HG03520 (cell line): ENCODE data around the gene PCYOX1L.
"Not testable (repeated sequence)": the region's sequence is repeated elsewhere in the genome, so short reads cannot be mapped to it uniquely, and the experiment has no call there.

Experiments
- ATAC-seq: cut with Tn5 transposase; IDR thresholded peaks from one replicate; pipeline ENCODE4 v1.9.1; 2021; ENCODE audit warnings: mild to moderate bottlenecking, moderate library complexity; ENCODE audit not compliant: unreplicated experiment

Gene PCYOX1L

DNA sequence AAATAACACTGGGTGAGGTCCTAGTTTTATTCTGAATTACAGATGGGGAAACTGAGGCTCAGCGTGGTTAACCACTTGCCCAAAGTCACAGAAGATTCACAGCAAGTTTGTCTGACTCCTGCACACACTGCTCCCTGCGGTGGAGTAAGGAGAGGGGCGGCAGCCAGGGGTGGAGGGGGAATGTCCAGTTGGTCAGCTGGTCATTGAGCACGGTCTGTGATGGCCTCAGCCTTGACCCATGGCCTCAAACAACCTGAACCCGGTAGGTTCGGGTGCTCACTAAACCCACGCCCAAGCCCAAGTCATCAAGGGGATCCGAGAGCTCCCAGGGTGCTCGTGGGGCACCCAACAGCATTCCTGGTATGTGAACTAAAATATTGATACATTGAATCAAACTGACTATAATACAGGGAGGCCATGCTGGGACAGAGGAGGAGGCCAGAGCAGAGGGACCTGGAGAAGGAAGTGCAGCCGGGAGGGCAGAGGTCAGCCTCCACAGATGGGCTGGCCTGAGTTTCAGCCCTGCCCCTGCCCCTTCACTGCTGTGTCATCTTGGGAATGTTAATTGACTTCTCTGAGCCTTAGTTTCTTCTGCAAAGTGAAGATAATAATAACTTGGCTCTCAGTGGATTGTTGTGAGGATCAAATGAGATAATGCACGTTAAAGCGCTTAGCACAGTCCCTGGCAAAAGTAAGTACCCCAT is 24.8 kb downstream of the PCYOX1L start:
- no peak for ATAC-seq

GRCh38 chr5:149383399-149383798 is 25.6 kb downstream of the PCYOX1L start:
- ATAC-seq, result no peak

- no peak for ATAC-seq
These were observed 28.3 kb downstream of the PCYOX1L start for GRCh38 chr5:149386166-149386565.

GRCh38 chr5:149387081-149387631 is 29.3 kb downstream of the PCYOX1L start:
- ATAC-seq, result no peak

DNA sequence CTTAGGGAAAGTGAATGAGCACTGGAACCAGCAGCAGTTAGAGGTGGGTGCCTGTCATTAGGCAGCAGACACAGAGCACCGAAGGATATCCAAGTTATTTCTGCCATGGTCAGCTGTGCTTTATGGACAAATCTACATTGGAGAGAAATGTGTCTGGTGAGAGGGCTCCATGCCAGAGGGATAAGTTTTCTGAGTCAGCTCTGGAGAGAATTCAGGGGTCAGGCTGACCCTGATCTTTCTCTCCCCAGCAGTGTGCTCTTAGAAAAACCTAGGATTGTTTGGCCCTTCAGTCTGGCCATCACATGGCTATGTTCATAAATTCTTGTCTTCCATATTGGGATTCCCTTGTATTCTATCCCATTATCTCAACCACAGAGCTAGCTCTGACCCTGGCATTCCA is 30.1 kb downstream of the PCYOX1L start:
- no peak for ATAC-seq

DNA sequence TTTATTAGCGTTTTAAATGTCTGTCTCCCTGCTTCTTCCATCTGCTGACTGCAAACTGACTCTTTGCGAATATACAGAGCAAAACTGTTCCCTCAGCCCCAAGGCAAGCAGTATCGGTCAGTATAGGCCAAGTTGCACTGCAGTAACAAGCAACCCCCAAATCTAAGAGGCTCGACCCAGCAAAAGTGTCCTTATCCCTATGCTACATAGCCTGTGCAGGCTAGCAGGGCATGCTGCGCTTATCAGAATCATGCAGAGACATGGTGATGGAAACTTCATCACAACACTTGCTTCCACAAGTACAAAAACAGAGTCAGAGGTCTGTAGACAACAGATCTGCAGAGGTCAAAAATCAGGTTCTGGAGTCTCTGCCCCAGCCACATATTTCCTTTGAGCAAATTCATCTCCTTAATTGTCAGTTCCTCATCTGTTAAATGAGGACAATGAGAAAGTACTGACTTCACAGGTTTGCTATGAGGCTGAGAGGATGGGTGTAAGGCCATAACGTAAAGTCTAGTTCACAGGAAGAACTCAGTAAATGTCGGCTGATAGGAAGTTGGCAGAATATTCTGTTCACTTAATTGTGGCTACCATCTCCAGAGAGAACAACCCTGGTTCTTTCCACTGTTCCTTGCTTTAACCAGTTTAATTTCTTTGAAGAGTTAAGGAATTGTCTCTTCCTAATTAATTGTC is 30.8 kb downstream of the PCYOX1L start:
- ATAC-seq, result no peak

- no peak for ATAC-seq
These were observed 32.0 kb downstream of the PCYOX1L start for GRCh38 chr5:149389552-149390495.

DNA sequence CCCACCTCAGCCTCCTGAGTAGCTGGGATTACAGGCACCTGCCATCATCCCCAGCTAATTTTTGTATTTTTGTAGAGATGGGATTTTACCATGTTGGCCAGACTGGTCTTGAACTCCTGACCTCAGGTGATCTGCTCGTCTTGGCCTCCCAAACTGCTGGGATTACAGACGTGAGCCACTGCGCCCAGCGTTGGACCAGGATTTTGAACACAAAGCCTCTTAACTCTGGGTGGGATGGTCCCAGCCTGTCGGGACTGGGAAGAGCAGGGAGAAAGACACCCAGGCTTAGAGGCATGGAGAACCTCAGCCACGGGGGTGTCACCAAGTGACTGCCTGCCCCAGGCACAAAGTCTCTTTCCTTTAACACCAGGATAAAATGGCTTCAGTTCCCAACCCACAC is 33.2 kb downstream of the PCYOX1L start:
- not testable (repeated sequence) for ATAC-seq

DNA sequence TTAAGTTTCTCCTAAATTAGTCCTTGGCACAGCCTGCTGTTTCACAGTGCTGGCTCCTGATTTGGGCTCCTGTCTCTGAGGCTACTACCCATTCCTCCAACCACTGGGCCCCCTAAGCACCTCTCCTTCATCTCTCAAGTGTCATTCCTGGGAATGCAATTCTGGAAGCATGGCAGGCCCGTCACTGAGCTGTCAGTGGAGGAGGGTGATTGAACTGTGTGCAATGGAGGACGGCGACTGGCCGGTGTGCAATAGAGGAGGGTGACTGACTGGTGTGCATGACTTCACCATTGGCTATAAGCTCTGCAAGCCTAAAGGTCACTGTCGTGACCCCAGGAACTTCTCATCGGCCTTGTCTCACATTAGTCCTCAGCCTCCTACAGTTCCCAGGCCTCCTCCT is 33.7 kb downstream of the PCYOX1L start:
- no peak for ATAC-seq

DNA sequence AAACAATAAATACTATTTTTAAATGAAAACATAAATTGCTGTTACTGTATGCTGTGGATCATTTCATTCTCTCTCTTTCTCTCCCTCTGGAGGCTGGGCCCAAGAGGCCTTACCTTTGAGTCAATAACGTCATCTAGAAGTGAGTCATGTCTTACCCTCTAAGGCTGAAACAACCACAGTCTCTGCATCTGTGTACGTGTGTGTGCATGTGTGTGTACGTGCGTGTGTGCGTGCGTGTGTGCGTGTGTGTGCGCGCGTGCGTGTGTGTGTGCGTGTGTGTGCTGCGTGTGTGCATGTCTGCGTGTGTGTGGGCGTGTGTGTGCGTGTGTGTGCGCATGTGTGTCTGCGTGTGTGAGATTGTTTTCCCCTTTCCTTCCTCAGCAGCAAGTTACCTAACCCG is 34.9 kb downstream of the PCYOX1L start:
- no peak for ATAC-seq

GRCh38 chr5:149394996-149395395 is 37.1 kb downstream of the PCYOX1L start:
- ATAC-seq, result not testable (repeated sequence)

GRCh38 chr5:149397530-149397929 is 39.7 kb downstream of the PCYOX1L start:
- ATAC-seq, result no peak

DNA sequence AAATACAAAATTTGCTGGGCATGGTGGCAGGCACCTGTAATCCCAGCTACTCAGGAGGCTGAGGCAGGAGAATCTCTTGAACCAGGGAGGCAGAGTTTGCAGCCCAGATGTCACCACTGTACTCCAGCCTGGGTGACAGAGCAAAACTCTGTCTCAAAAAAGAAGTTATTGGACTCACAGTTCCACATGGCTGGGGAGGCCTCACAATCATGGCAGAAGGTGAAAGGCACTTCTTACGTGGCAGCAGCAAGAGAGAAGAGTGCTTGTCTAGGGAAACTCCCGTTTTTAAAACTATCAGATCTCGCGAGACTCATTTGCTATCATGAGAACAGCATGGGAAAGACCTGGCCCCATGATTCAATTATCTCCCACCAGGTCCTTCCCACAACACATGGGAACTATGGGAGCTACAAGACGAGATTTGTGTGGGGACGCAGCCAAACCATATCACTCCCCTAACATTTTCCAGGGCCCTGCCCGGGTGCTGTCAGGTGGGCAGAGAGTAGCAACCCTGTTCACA is 41.0 kb downstream of the PCYOX1L start:
- ATAC-seq, result not testable (repeated sequence)

- ATAC-seq, result no peak
These were observed 41.9 kb downstream of the PCYOX1L start for GRCh38 chr5:149399775-149400174.

DNA sequence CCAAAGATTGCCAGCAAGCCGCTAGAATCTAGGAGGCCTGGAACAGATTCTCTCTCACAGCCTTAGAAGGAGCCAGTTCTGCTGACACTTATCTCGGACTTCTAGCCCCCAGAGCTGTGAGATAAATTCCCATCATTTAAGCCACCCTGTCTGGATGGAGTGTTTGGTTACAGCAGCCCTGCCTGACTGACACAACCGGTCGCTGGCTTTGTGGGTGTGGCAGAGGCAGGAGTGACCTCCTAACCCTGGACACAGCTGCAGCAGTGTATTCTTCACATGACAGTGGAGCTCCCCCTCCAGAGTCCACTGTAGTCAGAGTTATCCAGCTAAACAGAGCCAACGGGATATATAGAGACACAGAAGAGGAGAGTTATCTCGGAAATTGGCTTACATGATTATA is 42.5 kb downstream of the PCYOX1L start:
- no peak for ATAC-seq

DNA sequence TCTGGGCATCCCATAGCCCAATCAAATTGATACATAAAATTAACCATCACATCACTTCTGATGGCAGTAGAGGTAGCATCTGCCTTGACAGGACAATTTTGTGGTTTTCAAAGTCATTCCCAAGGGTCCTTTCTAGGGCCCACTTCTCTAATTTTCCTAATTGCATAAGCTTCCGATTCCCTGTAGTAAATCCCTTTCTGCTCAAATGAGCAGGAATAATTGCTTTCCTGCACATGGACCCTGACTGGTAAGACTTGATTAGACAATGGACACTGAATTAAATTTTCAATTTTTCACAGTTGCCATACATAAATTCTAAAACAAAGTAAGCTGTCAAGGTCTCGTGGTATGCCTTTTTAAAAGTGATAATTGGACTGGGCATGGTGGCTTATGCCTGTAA is 43.2 kb downstream of the PCYOX1L start:
- no peak for ATAC-seq

- ATAC-seq, result no peak
These were observed 44.4 kb downstream of the PCYOX1L start for GRCh38 chr5:149402291-149402690.

DNA sequence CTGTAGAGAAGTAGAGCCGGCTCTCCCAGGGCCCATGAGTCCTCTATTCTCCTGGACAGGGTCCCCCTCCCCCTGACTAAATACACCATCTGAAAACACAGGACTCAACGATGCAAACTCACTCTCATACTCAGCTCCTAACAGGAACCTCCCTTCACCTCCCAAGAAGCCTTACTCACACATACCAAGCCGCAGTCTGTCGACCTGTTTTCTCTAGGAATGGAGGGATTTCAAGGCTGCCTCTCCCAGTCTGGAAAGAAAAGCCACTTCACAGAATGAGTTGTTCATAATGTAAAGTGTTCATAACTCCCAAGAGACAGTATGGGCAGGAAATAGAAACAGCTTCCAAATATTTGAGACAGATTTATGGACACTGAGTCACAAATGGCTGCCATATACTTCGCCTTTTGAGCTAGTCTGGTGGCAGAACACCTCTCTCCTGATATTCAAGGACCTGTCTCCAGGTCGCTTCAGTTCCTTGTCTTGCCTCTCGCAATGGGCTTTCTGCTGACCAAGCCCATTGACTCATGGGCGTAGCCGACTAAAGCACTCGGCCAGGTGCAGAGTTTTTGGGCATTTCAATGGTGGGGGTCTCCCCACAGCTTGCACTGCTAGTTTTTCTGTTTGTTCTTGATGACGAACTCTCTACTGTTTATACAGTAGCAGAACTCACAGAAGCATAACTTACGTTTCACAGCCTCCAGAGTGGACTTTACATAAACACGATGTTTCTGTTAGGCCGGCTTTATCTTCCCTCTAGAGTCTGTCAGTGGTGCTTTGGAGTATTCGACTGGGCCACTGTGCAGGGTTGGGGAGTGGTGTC is 46.3 kb downstream of the PCYOX1L start:
- no peak for ATAC-seq

GRCh38 chr5:149404746-149405549 is 47.1 kb downstream of the PCYOX1L start:
- no peak for ATAC-seq
